HepG2 (cell line): ENCODE data around the gene SRCIN1. TPM values are rescaled to one million over a fixed set of nuclear protein-coding genes. Genes with fewer than 3 reads are reported as not detected.

Source experiments
- CENPT ChIP-seq: sonication (generic); formaldehyde crosslinking; IDR thresholded peaks from 2 replicates; pipeline ENCODE4 v1.8.0; 2022; ENCODE audit warnings: low read depth, mild to moderate bottlenecking, moderate library complexity, missing genetic modification reagents
- DNMT1 ChIP-seq: sonication (generic); formaldehyde crosslinking; IDR thresholded peaks from 2 replicates; pipeline ENCODE4 v1.5.1; 2020; ENCODE audit warnings: mild to moderate bottlenecking, missing genetic modification reagents
- GLI4 ChIP-seq: sonication (generic); formaldehyde crosslinking; IDR thresholded peaks from 2 replicates; pipeline ENCODE4 v1.5.1; 2020; ENCODE audit warnings: missing genetic modification reagents, mild to moderate bottlenecking, moderate library complexity, borderline replicate concordance
- HOXA3 ChIP-seq: sonication (generic); formaldehyde crosslinking; IDR thresholded peaks from 2 replicates; pipeline ENCODE4 v1.5.0; 2020; ENCODE audit warnings: missing genetic modification reagents
- MEIS2 ChIP-seq: sonication (generic); formaldehyde crosslinking; IDR thresholded peaks from 2 replicates; pipeline ENCODE4 v1.9.0; 2021; ENCODE audit warnings: mild to moderate bottlenecking, missing genetic modification reagents
- RXRB ChIP-seq: IDR thresholded peaks from 2 replicates; pipeline ENCODE4 v1.6.1; 2016; ENCODE audit warnings: borderline replicate concordance, missing genetic modification reagents, missing compliant biosample characterization
- TBX2 ChIP-seq: sonication (generic); formaldehyde crosslinking; IDR thresholded peaks from 2 replicates; pipeline ENCODE4 v1.5.0; 2020; ENCODE audit warnings: missing genetic modification reagents, mild to moderate bottlenecking, borderline replicate concordance
- TCF7L2 ChIP-seq: IDR thresholded peaks from 2 replicates; pipeline ENCODE4 v1.6.1; 2011; ENCODE audit warnings: mild to moderate bottlenecking, low read depth, low read length, moderate library complexity
- XBP1 ChIP-seq: sonication (generic); formaldehyde crosslinking; IDR thresholded peaks from 2 replicates; pipeline ENCODE4 v1.5.0; 2020; ENCODE audit warnings: missing genetic modification reagents
- ZBTB1 ChIP-seq: sonication (generic); formaldehyde crosslinking; IDR thresholded peaks from 2 replicates; pipeline ENCODE4 v1.4.0; 2020; ENCODE audit warnings: missing genetic modification reagents, borderline replicate concordance
- ZFYVE20 ChIP-seq: sonication (generic); formaldehyde crosslinking; IDR thresholded peaks from 2 replicates; pipeline ENCODE4 v1.8.0; 2023; ENCODE audit warnings: low read depth, mild to moderate bottlenecking, moderate library complexity, missing genetic modification reagents, borderline replicate concordance
- ZNF230 ChIP-seq: sonication (generic); formaldehyde crosslinking; IDR thresholded peaks from 2 replicates; pipeline ENCODE4 v1.4.0; 2020; ENCODE audit warnings: mild to moderate bottlenecking, missing genetic modification reagents
- ZNF329 ChIP-seq: sonication (generic); formaldehyde crosslinking; IDR thresholded peaks from 2 replicates; pipeline ENCODE4 v1.9.0; 2021; ENCODE audit warnings: low read depth, mild to moderate bottlenecking, missing genetic modification reagents
- ZNF629 ChIP-seq: sonication (generic); formaldehyde crosslinking; conservative IDR thresholded peaks from 2 replicates; pipeline ENCODE4 v1.5.0; 2020; ENCODE audit warnings: missing genetic modification reagents
- polyA plus RNA-seq, 8 experiments: library from polyadenylated mRNA; depleted of rRNA in 3 of 8; stranded (reverse) in 7 of 8; unstranded in 1 of 8; fragments of >200 nt; fragmentation: Illumina TruSeq in 4 of 8; extraction: Trizol in 4 of 8; gene quantifications; 2 replicates each; pipeline versions ENCODE4 v1.2.1 to v1.2.3, GENCODE V29; 2011 to 2016; ENCODE audit warnings: low read depth in 4 of 8, missing spikeins in 1 of 8, mixed read lengths in 1 of 8; ENCODE audit not compliant: insufficient read depth in 1 of 8
- total RNA-seq, 5 experiments: library from RNA; depleted of rRNA; stranded (reverse); fragments of >200 nt; fragmentation: Illumina TruSeq; extraction: Trizol; gene quantifications; 2 replicates each; pipeline ENCODE4 v1.2.3, GENCODE V29; 2016; ENCODE audit warnings: low read depth in 1 of 5
- TF ChIP-seq, protein P1 (sequence below): sonication (generic); formaldehyde crosslinking; IDR thresholded peaks from 2 replicates; pipeline ENCODE4 v1.4.0; 2020; ENCODE audit warnings: low read depth, mild to moderate bottlenecking, missing genetic modification reagents
- TF ChIP-seq, protein P2 (sequence below): sonication (generic); formaldehyde crosslinking; IDR thresholded peaks from 2 replicates; pipeline ENCODE4 v1.4.0; 2020; ENCODE audit warnings: missing genetic modification reagents
- TF ChIP-seq, protein P3 (sequence below): IDR thresholded peaks from 2 replicates; pipeline ENCODE4 v1.6.1; 2016; ENCODE audit warnings: missing biosample characterization, missing genetic modification reagents, low read depth
- TF ChIP-seq, protein P4 (sequence below): sonication (generic); formaldehyde crosslinking; IDR thresholded peaks from 2 replicates; pipeline ENCODE4 v1.4.0; 2020; ENCODE audit warnings: mild to moderate bottlenecking, missing genetic modification reagents
- TF ChIP-seq, protein P5 (sequence below): sonication (generic); formaldehyde crosslinking; IDR thresholded peaks from 2 replicates; pipeline ENCODE4 v1.4.0; 2020; ENCODE audit warnings: missing genetic modification reagents, borderline replicate concordance
- TF ChIP-seq, protein P6 (sequence below): sonication (generic); formaldehyde crosslinking; IDR thresholded peaks from 2 replicates; pipeline ENCODE4 v1.8.0; 2022; ENCODE audit warnings: mild to moderate bottlenecking, missing genetic modification reagents, moderate library complexity

The SRCIN1 gene
- total and polyA plus RNA-seq, 2 of the 13 experiments (the other 11 are each of a cell fraction or from before 2014, with no cell fraction given) = 1.2 to 9.6 TPM

DNA sequence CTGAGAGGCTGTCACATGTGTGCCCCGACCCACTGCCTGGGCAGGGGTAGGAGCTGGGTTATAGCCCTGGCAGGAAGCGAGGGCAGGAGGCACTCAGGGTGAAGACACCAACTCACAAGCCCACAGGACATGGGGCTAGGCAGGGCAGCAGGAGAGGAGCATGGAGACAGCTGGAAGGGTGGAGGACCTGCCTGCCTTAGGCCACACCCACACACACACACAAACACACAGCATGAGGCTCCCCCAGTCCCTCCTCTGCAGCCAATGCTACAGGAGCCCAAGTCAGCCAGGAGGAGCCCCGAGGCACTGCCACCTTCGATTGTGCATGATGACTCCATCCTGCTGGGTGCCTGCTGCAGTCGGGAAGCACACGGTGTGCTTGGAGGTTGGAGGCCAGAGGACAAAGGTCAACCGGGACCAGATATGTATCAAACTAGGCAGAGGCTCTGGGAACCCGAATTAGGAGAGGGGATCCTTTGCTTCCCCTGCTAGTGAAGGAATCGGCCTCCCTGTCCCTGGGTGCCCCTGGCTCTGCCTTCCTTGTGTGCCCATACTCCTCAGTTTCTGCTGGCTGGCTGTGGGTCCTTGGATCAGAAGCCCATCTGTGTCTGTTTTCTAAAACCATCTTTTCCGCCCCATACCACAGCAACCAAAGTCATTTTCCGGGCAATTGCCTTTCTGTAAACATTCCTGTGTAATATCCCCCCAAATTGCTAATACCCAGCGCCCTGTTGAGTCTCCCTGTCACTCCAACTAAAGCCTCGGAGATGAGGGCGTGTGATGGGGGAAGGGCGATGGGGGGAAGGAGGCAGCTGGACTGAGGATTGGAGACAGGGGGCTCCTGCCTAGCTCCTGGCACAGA, 20.5 kb downstream of the SRCIN1 start (continued):
- TF ChIP-seq XBP1 (CRISPR knock-in tag) (no peak), HOXA3 (CRISPR knock-in tag) (0 out of 2 replicates have a peak, but pooled peaks have one; percentile 15), ZNF230 (CRISPR knock-in tag) (no peak; the same call in 1 of the 2 replicates), ZBTB1 (CRISPR knock-in tag) (no peak), RXRB (CRISPR knock-in tag) (0 out of 2 replicates have a peak, but pooled peaks have one; percentile 11), CENPT (no peak), TCF7L2 (no peak), ZNF629 (no peak), MEIS2 (CRISPR knock-in tag) (no peak), TBX2 (peak; percentile 22; the same call in 1 of the 2 replicates), ZNF329 (CRISPR knock-in tag) (no peak), GLI4 (CRISPR knock-in tag) (no peak), ZFYVE20 (no peak), DNMT1 (CRISPR knock-in tag) (peak; percentile 24; the same call in 1 of the 2 replicates)
- TF ChIP-seq, protein P1, sequence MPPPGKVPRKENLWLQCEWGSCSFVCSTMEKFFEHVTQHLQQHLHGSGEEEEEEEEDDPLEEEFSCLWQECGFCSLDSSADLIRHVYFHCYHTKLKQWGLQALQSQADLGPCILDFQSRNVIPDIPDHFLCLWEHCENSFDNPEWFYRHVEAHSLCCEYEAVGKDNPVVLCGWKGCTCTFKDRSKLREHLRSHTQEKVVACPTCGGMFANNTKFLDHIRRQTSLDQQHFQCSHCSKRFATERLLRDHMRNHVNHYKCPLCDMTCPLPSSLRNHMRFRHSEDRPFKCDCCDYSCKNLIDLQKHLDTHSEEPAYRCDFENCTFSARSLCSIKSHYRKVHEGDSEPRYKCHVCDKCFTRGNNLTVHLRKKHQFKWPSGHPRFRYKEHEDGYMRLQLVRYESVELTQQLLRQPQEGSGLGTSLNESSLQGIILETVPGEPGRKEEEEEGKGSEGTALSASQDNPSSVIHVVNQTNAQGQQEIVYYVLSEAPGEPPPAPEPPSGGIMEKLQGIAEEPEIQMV (CRISPR knock-in tag) = no peak
- TF ChIP-seq, protein P2, sequence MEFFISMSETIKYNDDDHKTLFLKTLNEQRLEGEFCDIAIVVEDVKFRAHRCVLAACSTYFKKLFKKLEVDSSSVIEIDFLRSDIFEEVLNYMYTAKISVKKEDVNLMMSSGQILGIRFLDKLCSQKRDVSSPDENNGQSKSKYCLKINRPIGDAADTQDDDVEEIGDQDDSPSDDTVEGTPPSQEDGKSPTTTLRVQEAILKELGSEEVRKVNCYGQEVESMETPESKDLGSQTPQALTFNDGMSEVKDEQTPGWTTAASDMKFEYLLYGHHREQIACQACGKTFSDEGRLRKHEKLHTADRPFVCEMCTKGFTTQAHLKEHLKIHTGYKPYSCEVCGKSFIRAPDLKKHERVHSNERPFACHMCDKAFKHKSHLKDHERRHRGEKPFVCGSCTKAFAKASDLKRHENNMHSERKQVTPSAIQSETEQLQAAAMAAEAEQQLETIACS (CRISPR knock-in tag) = no peak
- TF ChIP-seq, protein P3, sequence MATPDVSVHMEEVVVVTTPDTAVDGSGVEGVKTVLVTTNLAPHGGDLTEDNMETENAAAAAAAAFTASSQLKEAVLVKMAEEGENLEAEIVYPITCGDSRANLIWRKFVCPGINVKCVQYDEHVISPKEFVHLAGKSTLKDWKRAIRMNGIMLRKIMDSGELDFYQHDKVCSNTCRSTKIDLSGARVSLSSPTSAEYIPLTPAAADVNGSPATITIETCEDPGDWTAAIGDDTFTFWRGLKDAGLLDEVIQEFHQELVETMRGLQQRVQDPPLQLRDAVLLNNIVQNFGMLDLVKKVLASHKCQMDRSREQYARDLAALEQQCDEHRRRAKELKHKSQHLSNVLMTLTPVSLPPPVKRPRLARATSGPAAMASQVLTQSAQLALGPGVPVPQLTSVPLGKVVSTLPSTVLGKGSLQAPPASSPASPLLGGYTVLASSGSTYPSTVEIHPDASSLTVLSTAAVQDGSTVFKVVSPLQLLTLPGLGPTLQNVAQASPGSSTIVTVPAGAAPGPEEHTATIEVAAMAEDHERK = no peak
- TF ChIP-seq, protein P4, sequence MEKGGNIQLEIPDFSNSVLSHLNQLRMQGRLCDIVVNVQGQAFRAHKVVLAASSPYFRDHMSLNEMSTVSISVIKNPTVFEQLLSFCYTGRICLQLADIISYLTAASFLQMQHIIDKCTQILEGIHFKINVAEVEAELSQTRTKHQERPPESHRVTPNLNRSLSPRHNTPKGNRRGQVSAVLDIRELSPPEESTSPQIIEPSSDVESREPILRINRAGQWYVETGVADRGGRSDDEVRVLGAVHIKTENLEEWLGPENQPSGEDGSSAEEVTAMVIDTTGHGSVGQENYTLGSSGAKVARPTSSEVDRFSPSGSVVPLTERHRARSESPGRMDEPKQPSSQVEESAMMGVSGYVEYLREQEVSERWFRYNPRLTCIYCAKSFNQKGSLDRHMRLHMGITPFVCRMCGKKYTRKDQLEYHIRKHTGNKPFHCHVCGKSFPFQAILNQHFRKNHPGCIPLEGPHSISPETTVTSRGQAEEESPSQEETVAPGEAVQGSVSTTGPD = no peak
- TF ChIP-seq, protein P5, sequence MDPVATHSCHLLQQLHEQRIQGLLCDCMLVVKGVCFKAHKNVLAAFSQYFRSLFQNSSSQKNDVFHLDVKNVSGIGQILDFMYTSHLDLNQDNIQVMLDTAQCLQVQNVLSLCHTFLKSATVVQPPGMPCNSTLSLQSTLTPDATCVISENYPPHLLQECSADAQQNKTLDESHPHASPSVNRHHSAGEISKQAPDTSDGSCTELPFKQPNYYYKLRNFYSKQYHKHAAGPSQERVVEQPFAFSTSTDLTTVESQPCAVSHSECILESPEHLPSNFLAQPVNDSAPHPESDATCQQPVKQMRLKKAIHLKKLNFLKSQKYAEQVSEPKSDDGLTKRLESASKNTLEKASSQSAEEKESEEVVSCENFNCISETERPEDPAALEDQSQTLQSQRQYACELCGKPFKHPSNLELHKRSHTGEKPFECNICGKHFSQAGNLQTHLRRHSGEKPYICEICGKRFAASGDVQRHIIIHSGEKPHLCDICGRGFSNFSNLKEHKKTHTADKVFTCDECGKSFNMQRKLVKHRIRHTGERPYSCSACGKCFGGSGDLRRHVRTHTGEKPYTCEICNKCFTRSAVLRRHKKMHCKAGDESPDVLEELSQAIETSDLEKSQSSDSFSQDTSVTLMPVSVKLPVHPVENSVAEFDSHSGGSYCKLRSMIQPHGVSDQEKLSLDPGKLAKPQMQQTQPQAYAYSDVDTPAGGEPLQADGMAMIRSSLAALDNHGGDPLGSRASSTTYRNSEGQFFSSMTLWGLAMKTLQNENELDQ (CRISPR knock-in tag) = no peak
- TF ChIP-seq, protein P6, sequence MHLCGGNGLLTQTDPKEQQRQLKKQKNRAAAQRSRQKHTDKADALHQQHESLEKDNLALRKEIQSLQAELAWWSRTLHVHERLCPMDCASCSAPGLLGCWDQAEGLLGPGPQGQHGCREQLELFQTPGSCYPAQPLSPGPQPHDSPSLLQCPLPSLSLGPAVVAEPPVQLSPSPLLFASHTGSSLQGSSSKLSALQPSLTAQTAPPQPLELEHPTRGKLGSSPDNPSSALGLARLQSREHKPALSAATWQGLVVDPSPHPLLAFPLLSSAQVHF = 0 out of 2 replicates have a peak, but pooled peaks have one; percentile 23
